DND-41 (cell line): ENCODE data around the gene OBSL1.

ENCODE experiments used
- ATAC-seq: fragments of 200-7000 bp; cut with Tn5 transposase; 3 replicates; pipeline ENCODE4 v1.9.1; 2021; ENCODE audit warnings: low read depth; ENCODE audit not compliant: insufficient read depth
- DNase-seq: peaks from one replicate; pipeline ENCODE4 v3.0.0-alpha.2; 2020
- H2AFZ ChIP-seq: 2 replicates; pipeline ENCODE4 v1.6.0; 2012; ENCODE audit warnings: low read depth, low read length
- H3K27ac ChIP-seq: 2 replicates; pipeline ENCODE4 v1.5.1; 2012; ENCODE audit warnings: low read length, inconsistent platforms
- H3K27me3 ChIP-seq: fragments of 200-600 bp; sonication (generic); 2 replicates; pipeline ENCODE4 v1.6.0; 2012; ENCODE audit warnings: low read length, mild to moderate bottlenecking, inconsistent platforms; ENCODE audit not compliant: insufficient read depth, poor library complexity
- H3K36me3 ChIP-seq: 2 replicates; pipeline ENCODE4 v1.5.1; 2012; ENCODE audit warnings: low read length, inconsistent platforms; ENCODE audit not compliant: insufficient read depth
- H3K4me1 ChIP-seq: 2 replicates; pipeline ENCODE4 v1.5.1; 2012; ENCODE audit warnings: mild to moderate bottlenecking, low read length; ENCODE audit not compliant: insufficient read depth
- H3K4me2 ChIP-seq: 2 replicates; pipeline ENCODE4 v1.6.0; 2012; ENCODE audit warnings: mild to moderate bottlenecking, moderate library complexity, low read length, inconsistent platforms; ENCODE audit not compliant: insufficient read depth
- H3K4me3 ChIP-seq, 2 experiments: fragments of 200-600 bp in 1 of 2; shearing (Covaris generic) in 1 of 2; 2 replicates each; pipeline ENCODE4 v1.5.1; 2012 to 2016; ENCODE audit warnings: inconsistent platforms in 2 of 2, low read length in 2 of 2, mild to moderate bottlenecking in 2 of 2, low read depth in 1 of 2, moderate library complexity in 1 of 2
- H3K79me2 ChIP-seq: 2 replicates; pipeline ENCODE4 v1.6.0; 2012; ENCODE audit warnings: low read length, inconsistent platforms; ENCODE audit not compliant: insufficient read depth
- H3K9ac ChIP-seq: 2 replicates; pipeline ENCODE4 v1.6.0; 2012; ENCODE audit warnings: low read depth, mild to moderate bottlenecking, inconsistent platforms, low read length, moderate library complexity
- H3K9me3 ChIP-seq: 2 replicates; pipeline ENCODE4 v1.5.1; 2012; ENCODE audit warnings: low read length, moderate library complexity, mild to moderate bottlenecking, inconsistent platforms; ENCODE audit not compliant: insufficient read depth, severe bottlenecking
- H4K20me1 ChIP-seq: 2 replicates; pipeline ENCODE4 v1.6.0; 2012; ENCODE audit warnings: low read length; ENCODE audit not compliant: insufficient read depth
- EZH2 ChIP-seq: IDR thresholded peaks from 3 replicates; pipeline ENCODE4 v1.6.1; 2012; ENCODE audit warnings: borderline replicate concordance, low read depth, mild to moderate bottlenecking, moderate library complexity, low read length, inconsistent platforms; ENCODE audit not compliant: severe bottlenecking
- TF ChIP-seq, protein P1 (sequence below): IDR thresholded peaks from 2 replicates; pipeline ENCODE4 v1.5.1; 2012; ENCODE audit warnings: borderline replicate concordance, low read length, moderate library complexity, mild to moderate bottlenecking; ENCODE audit not compliant: poor library complexity, severe bottlenecking; ENCODE audit errors: extremely low read depth

The OBSL1 gene

DNA sequence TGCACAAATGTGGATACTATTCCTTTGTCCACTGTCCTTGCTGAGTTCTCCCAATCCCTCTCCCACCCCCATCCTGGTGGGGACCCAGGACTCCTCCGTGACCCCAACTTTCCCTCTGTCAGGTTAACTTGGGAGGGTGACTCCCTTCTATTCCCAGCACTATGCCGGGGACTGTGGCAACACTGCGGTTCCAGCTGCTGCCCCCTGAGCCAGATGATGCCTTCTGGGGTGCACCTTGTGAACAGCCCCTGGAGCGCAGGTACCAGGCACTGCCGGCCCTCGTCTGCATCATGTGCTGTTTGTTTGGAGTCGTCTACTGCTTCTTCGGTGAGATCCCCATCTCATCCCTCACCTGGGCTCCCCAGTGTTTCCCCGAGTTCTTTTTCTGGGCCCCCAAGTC is 26.8 kb downstream of the OBSL1 start:
- peak overlapping the region; percentile 88 for H3K4me2 ChIP-seq
- peak overlapping the region; percentile 48 for H3K9ac ChIP-seq
- H3K9me3 ChIP-seq: no peaks in the 10 kb centered on the region
- TF ChIP-seq, protein P1, sequence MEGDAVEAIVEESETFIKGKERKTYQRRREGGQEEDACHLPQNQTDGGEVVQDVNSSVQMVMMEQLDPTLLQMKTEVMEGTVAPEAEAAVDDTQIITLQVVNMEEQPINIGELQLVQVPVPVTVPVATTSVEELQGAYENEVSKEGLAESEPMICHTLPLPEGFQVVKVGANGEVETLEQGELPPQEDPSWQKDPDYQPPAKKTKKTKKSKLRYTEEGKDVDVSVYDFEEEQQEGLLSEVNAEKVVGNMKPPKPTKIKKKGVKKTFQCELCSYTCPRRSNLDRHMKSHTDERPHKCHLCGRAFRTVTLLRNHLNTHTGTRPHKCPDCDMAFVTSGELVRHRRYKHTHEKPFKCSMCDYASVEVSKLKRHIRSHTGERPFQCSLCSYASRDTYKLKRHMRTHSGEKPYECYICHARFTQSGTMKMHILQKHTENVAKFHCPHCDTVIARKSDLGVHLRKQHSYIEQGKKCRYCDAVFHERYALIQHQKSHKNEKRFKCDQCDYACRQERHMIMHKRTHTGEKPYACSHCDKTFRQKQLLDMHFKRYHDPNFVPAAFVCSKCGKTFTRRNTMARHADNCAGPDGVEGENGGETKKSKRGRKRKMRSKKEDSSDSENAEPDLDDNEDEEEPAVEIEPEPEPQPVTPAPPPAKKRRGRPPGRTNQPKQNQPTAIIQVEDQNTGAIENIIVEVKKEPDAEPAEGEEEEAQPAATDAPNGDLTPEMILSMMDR: no peak
- no peak for TF ChIP-seq EZH2
- H3K4me3 ChIP-seq: peak overlapping the region; percentile 84; a peak in 3 of 4 replicates
- H2AFZ ChIP-seq: no peak overlapping the region
- H3K79me2 ChIP-seq: no peaks in the 10 kb centered on the region
- no peak overlapping the region for H3K27ac ChIP-seq
- H3K36me3 ChIP-seq: peaks cover 19% of the 10 kb centered on the region
- H4K20me1 ChIP-seq: peaks cover 23% of the 10 kb centered on the region
- peaks cover 33% of the 10 kb centered on the region for H3K4me1 ChIP-seq
- H3K27me3 ChIP-seq: no peaks in the 10 kb centered on the region
- ATAC-seq (no peak), DNase-seq (no peak)

DNA sequence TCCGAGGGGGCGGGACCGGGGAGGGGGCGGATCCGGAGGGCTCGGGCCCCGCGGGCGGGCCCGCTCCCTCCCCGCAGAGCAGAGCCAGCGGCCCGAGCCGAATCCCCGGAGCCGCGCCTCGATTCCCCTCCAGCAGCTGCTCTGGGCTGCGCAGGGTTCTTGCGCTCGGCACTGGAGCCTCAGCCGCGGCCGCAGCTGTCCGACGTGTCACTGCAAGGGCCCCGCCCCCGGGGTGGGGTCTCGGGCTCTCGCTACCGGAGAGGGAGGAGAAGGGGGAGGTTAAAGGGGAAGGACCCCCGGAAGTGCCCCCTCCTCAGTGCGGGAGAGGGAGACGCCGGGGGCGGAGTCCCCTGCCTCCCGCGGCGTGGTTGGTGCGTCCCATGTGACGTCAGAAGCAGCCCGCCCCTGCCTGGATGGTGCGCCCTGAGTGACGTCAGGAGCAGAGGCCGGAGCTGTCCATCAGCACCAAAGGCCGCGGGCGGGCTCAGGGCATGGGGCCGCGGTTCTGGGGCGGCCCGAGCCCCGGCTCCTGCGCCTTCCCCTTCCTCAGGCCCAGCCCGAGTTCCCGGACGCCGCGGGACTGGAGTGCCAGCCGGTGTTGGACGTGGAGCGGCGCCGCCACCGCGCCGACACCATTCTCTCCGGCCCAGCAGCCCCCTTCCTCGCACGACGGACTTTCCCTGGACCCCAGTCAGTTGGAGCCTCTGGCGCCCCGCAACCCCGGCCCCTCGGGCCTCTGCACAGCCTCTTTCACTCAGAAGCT is 27.6 kb downstream of the OBSL1 start, which contains the start of the genes CHPF and TMEM198:
Gene CHPF (minus strand): TSS at position 214 of the 763 bp plus-strand sequence. CDS start 271 bp downstream, outside the sequence.
Gene TMEM198 (plus strand): TSS at position 433 of the 763 bp plus-strand sequence. CDS start 700 bp downstream, outside the sequence.
- peaks cover 27% of the 10 kb centered on the region for H4K20me1 ChIP-seq
- peaks cover 33% of the 10 kb centered on the region for H3K4me1 ChIP-seq
- H3K36me3 ChIP-seq: peaks cover 21% of the 10 kb centered on the region
- H3K27ac ChIP-seq: no peak within 1 kb of the TSS; the same call in none of the 2 replicates
- H3K79me2 ChIP-seq: no peaks in the 10 kb centered on the region
- H3K9me3 ChIP-seq: no peaks in the 10 kb centered on the region
- peak within 1 kb of the TSS; percentile 84 for H2AFZ ChIP-seq
- DNase-seq: peak; percentile 98
- H3K27me3 ChIP-seq: no peaks in the 10 kb centered on the region
- peak within 1 kb of the TSS; percentile 84 for H3K4me3 ChIP-seq
- H3K4me2 ChIP-seq: peak within 1 kb of the TSS; percentile 88
- TF ChIP-seq EZH2: no peak
- TF ChIP-seq, protein P1: no peak
- H3K9ac ChIP-seq: peak within 1 kb of the TSS; percentile 71
- peak; percentile 83 for ATAC-seq

- Histone ChIP-seq H2AFZ (peak overlapping the region; percentile 84), H3K27me3 (no peaks in the 10 kb centered on the region), H3K4me1 (peaks cover 33% of the 10 kb centered on the region), H3K4me2 (peak overlapping the region; percentile 88), H3K79me2 (no peaks in the 10 kb centered on the region), H3K9ac (peak overlapping the region; percentile 71), H3K9me3 (no peaks in the 10 kb centered on the region), H4K20me1 (peaks cover 27% of the 10 kb centered on the region), H3K36me3 (peaks cover 21% of the 10 kb centered on the region), H3K4me3 (peak overlapping the region; percentile 84), H3K27ac (no peak overlapping the region; the same call in none of the 2 replicates)
- peak; percentile 48 for ATAC-seq
- TF ChIP-seq EZH2: no peak
- TF ChIP-seq, protein P1: no peak
- DNase-seq: no peak
These were observed 28.3 kb downstream of the OBSL1 start for GRCh38 chr2:219542931-219543595.
